CD8-positive, alpha-beta memory T cell (primary cell): ENCODE data around the gene FHIT. TPM values are rescaled to one million over a fixed set of nuclear protein-coding genes. Genes with fewer than 3 reads are reported as not detected.

Source experiments
- CTCF ChIA-PET: fragments of 350-600 bp; sonication (Branson Sonifier 250); formaldehyde crosslinking; loops from one replicate; lab custom pipeline; 2021; ENCODE audit warnings: antibody characterized with exemption; lab: Charles Lee
- POLR2A ChIA-PET: fragments of 350-600 bp; sonication (Branson Sonifier 250); formaldehyde crosslinking; loops from one replicate; lab custom pipeline; 2021; ENCODE audit warnings: antibody characterized with exemption; lab: Charles Lee
- DNase-seq, 5 donors: peaks; one replicate each; pipeline versions ENCODE4 v3.0.0 to v3.0.0-alpha.2; 2020 to 2022; ENCODE audit warnings: mixed read lengths in 1 of 5
- H3K27ac ChIP-seq: one replicate; pipeline ENCODE4 v1.7.0; 2013; ENCODE audit warnings: low read depth, mild to moderate bottlenecking, low read length, moderate library complexity
- H3K27me3 ChIP-seq: 2 replicates; pipeline ENCODE4 v1.7.0; 2013; ENCODE audit warnings: low read length, mild to moderate bottlenecking; ENCODE audit not compliant: insufficient read depth, poor library complexity, severe bottlenecking
- H3K36me3 ChIP-seq: 2 replicates; pipeline ENCODE4 v1.7.0; 2013; ENCODE audit warnings: mild to moderate bottlenecking, low read length, moderate library complexity; ENCODE audit not compliant: insufficient read depth
- H3K4me1 ChIP-seq: 2 replicates; pipeline ENCODE4 v1.7.0; 2013; ENCODE audit warnings: mild to moderate bottlenecking, low read length, moderate library complexity; ENCODE audit not compliant: insufficient read depth
- H3K4me3 ChIP-seq: 2 replicates; pipeline ENCODE4 v1.7.0; 2013; ENCODE audit warnings: mild to moderate bottlenecking, low read length
- H3K9me3 ChIP-seq: 2 replicates; pipeline ENCODE4 v1.7.0; 2013; ENCODE audit warnings: mild to moderate bottlenecking, low read length
- H3K27ac Mint-ChIP-seq, 8 donors: one replicate each; pipeline ENCODE4 v1.8.0; 2020 to 2021; ENCODE audit warnings: mixed read lengths in 8 of 8, mild to moderate bottlenecking in 6 of 8, inconsistent platforms in 3 of 8, moderate library complexity in 3 of 8
- H3K27me3 Mint-ChIP-seq, 2 donors: one replicate each; pipeline ENCODE4 v1.8.0; 2020 to 2021; ENCODE audit warnings: mixed read lengths in 2 of 2, mild to moderate bottlenecking in 1 of 2, moderate library complexity in 1 of 2
- H3K36me3 Mint-ChIP-seq, 3 donors: one replicate each; pipeline ENCODE4 v1.8.0; 2020 to 2021; ENCODE audit warnings: mixed read lengths in 3 of 3, inconsistent platforms in 1 of 3, mild to moderate bottlenecking in 1 of 3
- H3K4me1 Mint-ChIP-seq, 3 donors: one replicate each; pipeline ENCODE4 v1.8.0; 2020 to 2021; ENCODE audit warnings: mixed read lengths in 3 of 3, inconsistent platforms in 1 of 3, mild to moderate bottlenecking in 1 of 3
- H3K4me3 Mint-ChIP-seq, 7 donors: one replicate each; pipeline ENCODE4 v1.8.0; 2020 to 2021; ENCODE audit warnings: mixed read lengths in 7 of 7, mild to moderate bottlenecking in 6 of 7, moderate library complexity in 4 of 7, inconsistent platforms in 2 of 7
- H3K9me3 Mint-ChIP-seq, 5 donors: one replicate each; pipeline ENCODE4 v1.8.0; 2020 to 2022; ENCODE audit warnings: mixed read lengths in 5 of 5, mild to moderate bottlenecking in 3 of 5, moderate library complexity in 2 of 5, inconsistent platforms in 1 of 5
- polyA plus RNA-seq: library from polyadenylated mRNA; unstranded; fragments of 300-500 nt; fragmentation: Illumina TruSeq; gene quantifications from one replicate; pipeline ENCODE4 v1.2.3, GENCODE V29; 2021
- total RNA-seq, 2 experiments: library from RNA; stranded (reverse); gene quantifications; one replicate each; pipeline ENCODE4 v1.2.3, GENCODE V29; 2021

The FHIT gene
- total and polyA plus RNA-seq, 3 experiments from 2014 or later = 4.1 to 7.4 (median 4.2) TPM

DNA sequence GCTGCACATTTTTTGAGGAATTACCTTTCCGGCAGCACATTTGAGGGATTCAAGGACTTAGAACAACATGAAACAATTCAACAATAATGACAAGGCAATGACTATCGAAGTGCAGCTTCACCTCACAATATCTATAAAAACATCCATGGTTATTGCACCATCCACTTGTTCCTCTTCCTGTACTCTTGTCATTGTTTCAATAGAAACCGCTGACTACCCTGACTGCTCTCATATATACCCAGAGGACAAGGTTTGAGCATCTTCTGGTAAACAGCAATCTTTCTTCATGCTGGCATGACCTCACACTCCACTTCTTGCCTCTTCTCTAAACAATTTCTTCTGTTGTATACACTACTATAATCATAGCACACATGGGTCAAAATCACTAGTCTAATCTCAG lies 864.9 kb downstream of the FHIT start:
- Mint-ChIP-seq H3K36me3 (no peaks in the 10 kb centered on the region), H3K27me3 (no peaks in the 10 kb centered on the region), H3K27ac (no peak overlapping the region), H3K4me1 (no peaks in the 10 kb centered on the region), H3K9me3 (no peaks in the 10 kb centered on the region), H3K4me3 (no peak overlapping the region)
- Histone ChIP-seq H3K27me3 (no peaks in the 10 kb centered on the region), H3K4me3 (no peak overlapping the region), H3K4me1 (no peaks in the 10 kb centered on the region), H3K27ac (no peak overlapping the region), H3K36me3 (no peaks in the 10 kb centered on the region), H3K9me3 (no peaks in the 10 kb centered on the region)
- no peak for DNase-seq
- POLR2A ChIA-PET = no interaction called here
- CTCF ChIA-PET = no interaction called here

DNA sequence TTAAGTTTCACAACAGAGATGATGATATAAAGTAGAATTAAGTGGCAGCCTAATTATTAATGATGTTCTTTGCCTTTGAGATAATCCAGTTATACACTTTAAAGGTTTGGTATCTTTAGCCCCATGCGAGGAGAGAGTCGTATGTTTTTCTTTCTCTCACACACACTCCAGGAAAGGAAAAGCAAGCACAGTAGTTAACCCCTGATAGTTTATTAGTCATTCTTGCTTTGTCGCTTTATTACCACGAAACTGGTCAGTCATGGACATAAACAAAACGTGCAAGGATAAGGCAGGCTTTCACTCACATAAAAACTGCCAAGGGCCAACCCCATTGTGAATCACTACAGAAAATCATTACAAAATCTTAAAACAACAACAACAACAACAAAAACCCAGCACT lies 866.9 kb downstream of the FHIT start:
- ChIA-PET CTCF (no interaction called here), POLR2A (no interaction called here)
- Mint-ChIP-seq H3K9me3 (no peaks in the 10 kb centered on the region), H3K36me3 (no peaks in the 10 kb centered on the region), H3K27ac (no peak overlapping the region), H3K27me3 (no peaks in the 10 kb centered on the region), H3K4me3 (no peak overlapping the region), H3K4me1 (no peaks in the 10 kb centered on the region)
- H3K4me1 ChIP-seq = no peaks in the 10 kb centered on the region
- no peaks in the 10 kb centered on the region for H3K27me3 ChIP-seq
- no peak for DNase-seq
- no peaks in the 10 kb centered on the region for H3K9me3 ChIP-seq
- no peak overlapping the region for H3K27ac ChIP-seq
- no peaks in the 10 kb centered on the region for H3K36me3 ChIP-seq
- no peak overlapping the region for H3K4me3 ChIP-seq

GRCh38 chr3:60383345-60383744 lies 867.9 kb downstream of the FHIT start:
- ChIA-PET POLR2A (no interaction called here), CTCF (no interaction called here)
- DNase-seq = no peak
- no peak overlapping the region for H3K4me3 ChIP-seq
- Mint-ChIP-seq H3K27ac (no peak overlapping the region), H3K4me3 (no peak overlapping the region), H3K9me3 (no peaks in the 10 kb centered on the region), H3K4me1 (no peaks in the 10 kb centered on the region), H3K36me3 (no peaks in the 10 kb centered on the region), H3K27me3 (no peaks in the 10 kb centered on the region)
- no peaks in the 10 kb centered on the region for H3K27me3 ChIP-seq
- H3K4me1 ChIP-seq = no peaks in the 10 kb centered on the region
- H3K27ac ChIP-seq = no peak overlapping the region
- no peaks in the 10 kb centered on the region for H3K9me3 ChIP-seq
- no peaks in the 10 kb centered on the region for H3K36me3 ChIP-seq

GRCh38 chr3:60366486-60366885 lies 884.8 kb downstream of the FHIT start:
- Histone ChIP-seq H3K27me3 (no peaks in the 10 kb centered on the region), H3K36me3 (no peaks in the 10 kb centered on the region), H3K9me3 (no peaks in the 10 kb centered on the region), H3K4me1 (no peaks in the 10 kb centered on the region), H3K4me3 (no peak overlapping the region), H3K27ac (no peak overlapping the region)
- no peaks in the 10 kb centered on the region for H3K4me1 Mint-ChIP-seq
- H3K27ac Mint-ChIP-seq = no peak overlapping the region
- no peaks in the 10 kb centered on the region for H3K36me3 Mint-ChIP-seq
- peaks cover 0 to 7% of the 10 kb centered on the region in 2 donors for H3K27me3 Mint-ChIP-seq
- DNase-seq = no peak
- POLR2A ChIA-PET = no interaction called here
- H3K4me3 Mint-ChIP-seq = no peak overlapping the region
- CTCF ChIA-PET = no interaction called here
- H3K9me3 Mint-ChIP-seq = peaks cover 0 to 6% (median 2%) of the 10 kb centered on the region in 5 donors

GRCh38 chr3:60365360-60365759 lies 885.9 kb downstream of the FHIT start:
- CTCF ChIA-PET = no interaction called here
- peaks cover 1 to 4% of the 10 kb centered on the region in 2 donors for H3K27me3 Mint-ChIP-seq

GRCh38 chr3:60364475-60364874 lies 886.8 kb downstream of the FHIT start:
- ChIA-PET POLR2A (no interaction called here), CTCF (no interaction called here)
- H3K27ac ChIP-seq = no peak overlapping the region
- no peaks in the 10 kb centered on the region for H3K36me3 ChIP-seq
- Mint-ChIP-seq H3K27ac (no peak overlapping the region), H3K9me3 (peaks cover 0 to 6% (median 0%) of the 10 kb centered on the region in 5 donors), H3K4me3 (no peak overlapping the region), H3K4me1 (no peaks in the 10 kb centered on the region), H3K36me3 (no peaks in the 10 kb centered on the region), H3K27me3 (peaks cover 0 to 4% of the 10 kb centered on the region in 2 donors)
- no peak overlapping the region for H3K4me3 ChIP-seq
- H3K4me1 ChIP-seq = no peaks in the 10 kb centered on the region
- H3K27me3 ChIP-seq = no peaks in the 10 kb centered on the region
- no peak for DNase-seq
- H3K9me3 ChIP-seq = no peaks in the 10 kb centered on the region

More at GRCh38 chr3:60365360-60365759, 885.9 kb downstream of the FHIT start:
- Histone ChIP-seq H3K27me3 (no peaks in the 10 kb centered on the region), H3K4me3 (no peak overlapping the region), H3K27ac (no peak overlapping the region), H3K36me3 (no peaks in the 10 kb centered on the region), H3K9me3 (no peaks in the 10 kb centered on the region), H3K4me1 (no peaks in the 10 kb centered on the region)
- Mint-ChIP-seq H3K4me1 (no peaks in the 10 kb centered on the region), H3K27ac (no peak overlapping the region), H3K4me3 (no peak overlapping the region), H3K9me3 (peaks cover 0 to 6% (median 1%) of the 10 kb centered on the region in 5 donors), H3K36me3 (no peaks in the 10 kb centered on the region)
- no peak for DNase-seq
- POLR2A ChIA-PET = no interaction called here

DNA sequence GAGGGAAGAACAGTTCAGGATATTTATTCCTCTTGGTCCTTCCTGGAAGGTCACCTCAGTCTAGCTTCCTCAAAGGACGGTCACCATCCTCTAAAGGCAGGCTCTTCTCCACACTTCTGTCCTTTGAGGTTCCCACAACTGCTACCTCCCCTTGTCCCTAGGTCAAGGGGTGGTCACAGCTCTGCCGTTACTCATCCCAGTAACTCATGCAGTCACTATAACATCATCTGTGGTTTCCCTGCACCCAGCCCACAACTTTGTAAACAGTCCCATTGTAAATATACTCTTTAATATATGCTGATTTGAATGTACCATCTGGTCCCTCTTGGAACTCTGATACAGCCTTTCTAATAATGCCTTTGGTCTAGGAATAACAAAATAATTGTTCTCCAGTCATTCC lies 887.4 kb downstream of the FHIT start:
- Mint-ChIP-seq H3K4me1 (no peaks in the 10 kb centered on the region), H3K36me3 (no peaks in the 10 kb centered on the region), H3K9me3 (no peaks in the 10 kb centered on the region), H3K27me3 (peaks cover 0 to 4% of the 10 kb centered on the region in 2 donors), H3K27ac (no peak overlapping the region), H3K4me3 (no peak overlapping the region)
- CTCF ChIA-PET = no interaction called here
- Histone ChIP-seq H3K27me3 (no peaks in the 10 kb centered on the region), H3K36me3 (no peaks in the 10 kb centered on the region), H3K9me3 (no peaks in the 10 kb centered on the region), H3K4me3 (no peak overlapping the region), H3K4me1 (no peaks in the 10 kb centered on the region), H3K27ac (no peak overlapping the region)
- POLR2A ChIA-PET = no interaction called here
- no peak for DNase-seq

DNA sequence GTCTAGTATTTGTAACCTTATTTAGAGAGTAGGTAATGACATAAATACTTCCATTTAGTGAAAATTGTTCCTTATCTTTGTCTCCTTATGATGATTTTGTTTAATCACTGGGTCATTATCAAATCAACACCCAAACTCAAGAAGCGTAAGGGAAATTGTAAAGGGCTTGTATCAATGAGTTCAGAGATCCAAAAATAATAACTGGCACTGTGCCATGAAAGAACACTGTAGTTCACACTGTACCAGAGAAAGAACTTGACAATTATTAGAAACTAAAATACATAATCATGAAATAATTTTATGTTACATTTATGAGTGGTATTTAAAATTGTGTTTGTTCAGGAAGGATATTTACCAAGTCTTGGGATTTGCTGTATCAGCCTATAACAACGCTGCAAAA lies 895.4 kb downstream of the FHIT start:
- Histone ChIP-seq H3K27me3 (no peaks in the 10 kb centered on the region), H3K36me3 (no peaks in the 10 kb centered on the region), H3K4me1 (no peaks in the 10 kb centered on the region), H3K9me3 (no peaks in the 10 kb centered on the region), H3K27ac (no peak overlapping the region), H3K4me3 (no peak overlapping the region)
- Mint-ChIP-seq H3K9me3 (no peaks in the 10 kb centered on the region), H3K27me3 (peaks cover 0 to 4% of the 10 kb centered on the region in 2 donors), H3K36me3 (no peaks in the 10 kb centered on the region), H3K4me1 (no peaks in the 10 kb centered on the region), H3K27ac (no peak overlapping the region), H3K4me3 (no peak overlapping the region)
- CTCF ChIA-PET = no interaction called here
- POLR2A ChIA-PET = no interaction called here
- no peak for DNase-seq

DNA sequence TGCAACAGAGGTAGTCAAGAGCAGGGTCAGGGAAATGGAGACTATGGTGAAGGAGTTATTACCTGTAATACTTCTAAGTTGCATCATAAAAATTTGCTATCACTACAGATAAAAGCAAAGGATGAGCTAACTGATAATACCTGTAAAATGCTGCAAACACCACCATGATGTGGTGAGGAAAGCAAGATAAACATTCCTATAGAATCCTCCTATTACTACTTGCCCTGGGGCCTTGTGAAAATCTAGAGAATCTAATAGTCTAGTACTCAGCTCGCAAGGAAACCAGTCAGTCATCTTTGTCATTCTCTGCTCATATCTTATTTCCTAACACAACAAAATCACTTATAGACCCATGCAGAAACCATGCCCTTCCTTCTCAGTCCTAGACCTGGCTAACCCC lies 899.8 kb downstream of the FHIT start:
- H3K27me3 Mint-ChIP-seq = no peaks in the 10 kb centered on the region
- no peaks in the 10 kb centered on the region for H3K27me3 ChIP-seq
- ChIA-PET POLR2A (no interaction called here), CTCF (no interaction called here)
- H3K36me3 Mint-ChIP-seq = no peaks in the 10 kb centered on the region
- DNase-seq = no peak
- H3K27ac Mint-ChIP-seq = no peak overlapping the region
- no peak overlapping the region for H3K27ac ChIP-seq
- no peaks in the 10 kb centered on the region for H3K4me1 ChIP-seq
- H3K4me3 Mint-ChIP-seq = no peak overlapping the region
- no peaks in the 10 kb centered on the region for H3K9me3 ChIP-seq
- no peak overlapping the region for H3K4me3 ChIP-seq
- H3K4me1 Mint-ChIP-seq = no peaks in the 10 kb centered on the region
- no peaks in the 10 kb centered on the region for H3K36me3 ChIP-seq
- H3K9me3 Mint-ChIP-seq = no peaks in the 10 kb centered on the region
